RWPE2 (cell line): ENCODE results near the gene UVRAG.

Experiments used
- ATAC-seq: fragments of 200-7000 bp; cut with Tn5 transposase; 3 replicates; pipeline ENCODE4 v1.9.1; 2021; ENCODE audit warnings: low read depth
- DNase-seq: peaks from one replicate; pipeline ENCODE4 v3.0.0-alpha.2; 2020; ENCODE audit warnings: low spot score
- H3K27ac ChIP-seq: fragments of 450-650 bp; 2 replicates; pipeline ENCODE4 v1.5.1; 2017; ENCODE audit warnings: mild to moderate bottlenecking; ENCODE audit not compliant: poor library complexity, severe bottlenecking
- H3K27me3 ChIP-seq: fragments of 250-450 bp; sonication (Bioruptor Pico); 2 replicates; pipeline ENCODE4 v1.5.1; 2021; ENCODE audit warnings: mild to moderate bottlenecking, moderate library complexity; ENCODE audit not compliant: insufficient read depth, poor library complexity, severe bottlenecking
- H3K36me3 ChIP-seq: fragments of 250-450 bp; sonication (Bioruptor Pico); 2 replicates; pipeline ENCODE4 v1.5.1; 2020; ENCODE audit warnings: low read depth, mild to moderate bottlenecking, moderate library complexity
- H3K4me1 ChIP-seq: fragments of 250-450 bp; sonication (Bioruptor Pico); 2 replicates; pipeline ENCODE4 v1.5.1; 2021; ENCODE audit warnings: mild to moderate bottlenecking, moderate library complexity; ENCODE audit not compliant: insufficient read depth, poor library complexity, severe bottlenecking
- H3K4me3 ChIP-seq: fragments of 250-450 bp; sonication (Bioruptor Pico); 2 replicates; pipeline ENCODE4 v1.5.1; 2021; ENCODE audit warnings: mild to moderate bottlenecking, moderate library complexity; ENCODE audit not compliant: severe bottlenecking
- H3K9me3 ChIP-seq: fragments of 250-450 bp; sonication (Bioruptor Pico); 2 replicates; pipeline ENCODE4 v1.5.1; 2021; ENCODE audit warnings: mild to moderate bottlenecking, moderate library complexity; ENCODE audit not compliant: severe bottlenecking
- TF ChIP-seq, protein P1 (sequence below): fragments of 450-650 bp; IDR thresholded peaks from one replicate; pipeline ENCODE4 v1.5.1; 2017; ENCODE audit warnings: mild to moderate bottlenecking, moderate library complexity; ENCODE audit not compliant: poor library complexity, severe bottlenecking

Gene UVRAG

DNA sequence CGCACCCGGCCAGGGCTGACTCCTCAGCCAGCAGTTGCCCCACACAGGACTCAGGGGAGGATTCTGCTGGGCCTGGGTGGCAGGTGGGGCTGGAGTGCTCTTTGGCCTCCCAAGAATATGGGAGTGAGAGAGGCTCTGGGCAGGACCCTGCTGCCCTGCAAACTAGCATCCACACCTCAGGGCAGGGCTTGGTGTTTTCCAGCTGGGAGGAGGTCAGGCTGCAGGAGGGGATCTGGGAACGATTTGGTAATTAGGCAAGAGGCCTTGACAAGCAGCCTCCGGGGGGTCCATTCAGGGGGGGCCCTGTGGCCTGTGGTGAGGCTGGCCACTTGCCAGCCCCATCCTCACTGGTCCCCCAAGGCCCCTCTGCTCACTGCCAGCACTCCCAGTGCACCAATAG, 355.5 kb downstream of the UVRAG start:
- no peaks in the 10 kb centered on the region for H3K4me1 ChIP-seq
- H3K27ac ChIP-seq, result no peak overlapping the region
- no peak overlapping the region for H3K4me3 ChIP-seq
- no peak for DNase-seq
- ATAC-seq, result no peak
- H3K27me3 ChIP-seq, result no peaks in the 10 kb centered on the region
- no peaks in the 10 kb centered on the region for H3K9me3 ChIP-seq
- TF ChIP-seq, protein P1, sequence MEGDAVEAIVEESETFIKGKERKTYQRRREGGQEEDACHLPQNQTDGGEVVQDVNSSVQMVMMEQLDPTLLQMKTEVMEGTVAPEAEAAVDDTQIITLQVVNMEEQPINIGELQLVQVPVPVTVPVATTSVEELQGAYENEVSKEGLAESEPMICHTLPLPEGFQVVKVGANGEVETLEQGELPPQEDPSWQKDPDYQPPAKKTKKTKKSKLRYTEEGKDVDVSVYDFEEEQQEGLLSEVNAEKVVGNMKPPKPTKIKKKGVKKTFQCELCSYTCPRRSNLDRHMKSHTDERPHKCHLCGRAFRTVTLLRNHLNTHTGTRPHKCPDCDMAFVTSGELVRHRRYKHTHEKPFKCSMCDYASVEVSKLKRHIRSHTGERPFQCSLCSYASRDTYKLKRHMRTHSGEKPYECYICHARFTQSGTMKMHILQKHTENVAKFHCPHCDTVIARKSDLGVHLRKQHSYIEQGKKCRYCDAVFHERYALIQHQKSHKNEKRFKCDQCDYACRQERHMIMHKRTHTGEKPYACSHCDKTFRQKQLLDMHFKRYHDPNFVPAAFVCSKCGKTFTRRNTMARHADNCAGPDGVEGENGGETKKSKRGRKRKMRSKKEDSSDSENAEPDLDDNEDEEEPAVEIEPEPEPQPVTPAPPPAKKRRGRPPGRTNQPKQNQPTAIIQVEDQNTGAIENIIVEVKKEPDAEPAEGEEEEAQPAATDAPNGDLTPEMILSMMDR, result no peak
- no peaks in the 10 kb centered on the region for H3K36me3 ChIP-seq

DNA sequence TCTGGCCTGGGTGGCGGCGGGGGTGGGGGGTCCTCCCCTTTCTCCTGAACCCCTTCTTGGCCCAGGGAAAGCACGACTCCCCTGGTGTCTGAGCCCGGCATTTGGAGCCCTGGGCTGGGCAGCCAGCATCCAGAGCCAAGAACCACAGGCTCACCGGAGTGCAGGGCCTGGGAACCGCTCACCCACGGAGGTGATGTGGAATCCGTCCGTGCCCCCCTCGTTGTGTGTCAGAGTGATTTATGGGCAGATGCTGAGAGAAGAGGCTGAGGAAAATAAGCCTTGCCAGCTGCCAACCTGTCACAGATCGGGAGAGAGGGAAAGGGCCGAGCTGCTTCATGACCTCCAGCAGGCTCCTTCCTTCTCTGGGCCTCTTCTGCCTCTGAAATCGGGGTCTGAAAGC, 357.6 kb downstream of the UVRAG start:
- Histone ChIP-seq H3K27me3 (no peaks in the 10 kb centered on the region), H3K4me3 (no peak overlapping the region), H3K9me3 (no peaks in the 10 kb centered on the region), H3K27ac (no peak overlapping the region), H3K36me3 (no peaks in the 10 kb centered on the region), H3K4me1 (no peaks in the 10 kb centered on the region)
- TF ChIP-seq, protein P1, result no peak
- no peak for ATAC-seq
- DNase-seq, result no peak

DNA sequence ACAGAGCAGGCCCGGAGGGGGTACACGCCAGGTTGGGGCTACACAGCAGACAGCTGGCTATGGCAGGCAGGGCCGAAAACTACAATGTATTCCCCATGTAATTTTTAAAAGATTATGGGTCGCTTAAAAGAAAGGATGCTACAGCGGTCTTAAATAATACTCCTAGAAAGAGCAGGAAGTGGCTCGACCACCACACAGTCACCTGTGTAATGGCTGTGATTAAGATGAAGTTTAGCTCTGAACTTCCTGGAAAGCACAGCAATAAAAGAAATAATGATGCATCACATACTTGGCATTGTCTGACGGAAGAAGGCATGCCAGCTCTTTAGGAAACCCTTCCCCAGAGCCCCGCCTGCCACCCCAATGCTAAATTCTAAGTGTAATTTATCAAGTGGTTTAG, 358.7 kb downstream of the UVRAG start:
- DNase-seq, result no peak
- TF ChIP-seq, protein P1, result no peak
- no peak; the same call in 2 of the 3 replicates for ATAC-seq

DNA sequence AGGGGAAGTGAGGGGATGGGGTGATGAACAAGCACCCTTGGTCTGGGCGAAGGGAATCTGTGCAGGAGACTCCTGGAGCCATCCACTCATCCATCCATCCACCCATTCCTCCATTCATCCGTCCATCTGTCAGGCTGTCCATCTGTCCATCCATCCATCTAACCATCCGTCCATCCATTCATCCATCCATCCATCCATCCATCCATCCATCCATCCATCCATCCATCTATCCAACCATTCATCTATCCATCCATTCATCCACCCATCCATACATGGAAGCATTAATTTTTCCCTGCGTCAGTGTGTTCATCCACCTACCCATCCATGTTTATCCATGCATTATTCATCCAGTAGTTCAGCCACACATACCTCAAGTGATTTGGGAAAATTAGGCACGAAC, 359.3 kb downstream of the UVRAG start:
- ATAC-seq, result no peak
- Histone ChIP-seq H3K27ac (no peak overlapping the region), H3K36me3 (no peaks in the 10 kb centered on the region), H3K27me3 (no peaks in the 10 kb centered on the region), H3K4me1 (no peaks in the 10 kb centered on the region), H3K4me3 (no peak overlapping the region), H3K9me3 (no peaks in the 10 kb centered on the region)
- DNase-seq, result no peak
- TF ChIP-seq, protein P1, result no peak

More for the DNA sequence above, 358.7 kb downstream of the UVRAG start:
- no peaks in the 10 kb centered on the region for H3K9me3 ChIP-seq
- no peak overlapping the region for H3K4me3 ChIP-seq
- no peaks in the 10 kb centered on the region for H3K36me3 ChIP-seq
- H3K27ac ChIP-seq, result no peak overlapping the region
- no peaks in the 10 kb centered on the region for H3K4me1 ChIP-seq
- H3K27me3 ChIP-seq, result no peaks in the 10 kb centered on the region

DNA sequence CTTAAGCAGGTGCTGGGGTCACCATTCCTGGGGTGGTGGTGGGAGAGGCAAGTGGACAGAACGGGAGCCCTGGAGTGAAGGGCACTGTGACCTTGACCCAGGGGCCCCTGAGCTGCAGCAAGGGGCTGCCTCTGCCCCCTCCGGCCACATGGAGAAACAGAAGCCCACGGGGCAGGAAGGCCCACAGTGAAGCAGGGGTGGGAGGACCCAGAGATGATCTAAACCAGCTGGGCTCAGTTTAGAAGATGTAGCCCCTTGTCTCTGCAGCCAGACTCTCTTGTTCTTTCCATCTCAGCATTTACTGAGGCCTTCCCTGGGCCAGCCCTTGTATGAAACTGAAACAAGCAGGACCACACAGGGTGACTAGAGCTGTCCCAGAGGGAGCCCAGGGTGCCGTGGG, 360.8 kb downstream of the UVRAG start:
- no peak for ATAC-seq
- TF ChIP-seq, protein P1, result no peak

More for the DNA sequence above, 360.8 kb downstream of the UVRAG start:
- no peaks in the 10 kb centered on the region for H3K36me3 ChIP-seq
- H3K9me3 ChIP-seq, result no peaks in the 10 kb centered on the region
- H3K4me1 ChIP-seq, result no peaks in the 10 kb centered on the region
- H3K27ac ChIP-seq, result no peak overlapping the region
- H3K4me3 ChIP-seq, result no peak overlapping the region
- DNase-seq, result no peak
- no peaks in the 10 kb centered on the region for H3K27me3 ChIP-seq
